Tibial nerve (tissue), 4 donors: ENCODE results near the gene VWC2L. TPM values are rescaled to one million over a fixed set of nuclear protein-coding genes. Genes with fewer than 3 reads are reported as not detected.

Experiments
- DNase-seq, 2 donors: peaks; one replicate each; pipeline ENCODE4 v3.0.0-alpha.2; 2019; ENCODE audit warnings: low spot score in 2 of 2
- H3K27ac ChIP-seq, 4 donors: fragments of 200-600 bp; sonication (generic) in 3 of 4; one replicate each; pipeline ENCODE4 v1.5.1; 2017 to 2019; ENCODE audit warnings: mild to moderate bottlenecking in 1 of 4
- H3K27me3 ChIP-seq, 2 donors: fragments of 200-600 bp; sonication (generic) in 1 of 2; one replicate each; pipeline versions ENCODE4 v1.5.1 to v1.6.0; 2017 to 2019
- H3K36me3 ChIP-seq, 3 donors: fragments of 200-600 bp; sonication (generic); one replicate each; pipeline ENCODE4 v1.5.1; 2018 to 2019
- H3K4me1 ChIP-seq, 4 donors: fragments of 200-600 bp; sonication (generic) in 3 of 4; one replicate each; pipeline ENCODE4 v1.5.1; 2017 to 2019
- H3K4me3 ChIP-seq, 4 donors: fragments of 200-600 bp; sonication (generic) in 3 of 4; one replicate each; pipeline ENCODE4 v1.5.1; 2017 to 2019; ENCODE audit warnings: mild to moderate bottlenecking in 1 of 4, moderate library complexity in 1 of 4
- H3K9me3 ChIP-seq, 4 donors: fragments of 200-600 bp; sonication (generic) in 3 of 4; one replicate each; pipeline ENCODE4 v1.5.1; 2017 to 2019
- EP300 ChIP-seq, 2 donors: sonication (generic); formaldehyde crosslinking; IDR thresholded peaks; one replicate each; pipeline ENCODE4 v1.6.1; 2017; ENCODE audit warnings: antibody characterized with exemption in 2 of 2, mild to moderate bottlenecking in 1 of 2
- POLR2A ChIP-seq, 2 donors: fragments of 450-650 bp; IDR thresholded peaks; one replicate each; pipeline ENCODE4 v1.6.1; 2017; ENCODE audit warnings: antibody characterized with exemption in 2 of 2, mild to moderate bottlenecking in 2 of 2, moderate library complexity in 2 of 2
- WGBS, 2 donors: methylation state at CpG; one replicate each; pipeline ENCODE4 v1.1.5; 2018; 5-methylcytosine and 5-hydroxymethylcytosine counted together
- total RNA-seq, 4 donors: library from RNA; depleted of rRNA; stranded (reverse); fragments of >200 nt; gene quantifications; one replicate each; pipeline ENCODE4 v1.1.0, GENCODE V29; 2016
- TF ChIP-seq, protein P1 (sequence below), 5 experiments: fragments of 200-600 bp in 3 of 5; fragments of 450-650 bp in 2 of 5; sonication (generic) in 3 of 5; IDR thresholded peaks; one replicate each; pipeline ENCODE4 v1.5.1; 2016 to 2019; ENCODE audit warnings: antibody characterized with exemption in 5 of 5, mild to moderate bottlenecking in 3 of 5, moderate library complexity in 2 of 5

The VWC2L gene
- total RNA-seq, 4 donors from 2014 or later, result not detected

DNA sequence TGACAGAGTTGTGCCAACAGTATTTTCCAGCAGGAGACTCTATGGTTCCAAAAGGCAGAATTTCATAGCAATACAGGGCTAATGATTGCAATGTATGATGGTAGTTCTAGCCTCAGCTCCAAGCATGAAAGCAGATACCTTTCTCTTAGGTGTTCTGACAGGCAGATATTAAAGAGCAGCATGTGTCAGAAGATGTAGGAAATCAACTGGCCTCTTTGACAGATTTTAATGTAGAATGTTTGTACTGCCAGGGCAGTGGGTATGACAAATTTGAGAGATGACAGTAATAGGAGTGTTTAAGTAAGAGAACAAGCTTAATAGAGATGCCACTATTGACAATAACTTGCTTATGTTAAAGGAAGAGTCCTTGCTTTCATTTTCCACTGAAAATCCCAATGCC lies 21.5 kb upstream of the VWC2L start:
- TF ChIP-seq POLR2A (IDR thresholded peaks at IDR 0.05) (no peak), EP300 (IDR thresholded peaks at IDR 0.05) (no peak)
- TF ChIP-seq, protein P1, sequence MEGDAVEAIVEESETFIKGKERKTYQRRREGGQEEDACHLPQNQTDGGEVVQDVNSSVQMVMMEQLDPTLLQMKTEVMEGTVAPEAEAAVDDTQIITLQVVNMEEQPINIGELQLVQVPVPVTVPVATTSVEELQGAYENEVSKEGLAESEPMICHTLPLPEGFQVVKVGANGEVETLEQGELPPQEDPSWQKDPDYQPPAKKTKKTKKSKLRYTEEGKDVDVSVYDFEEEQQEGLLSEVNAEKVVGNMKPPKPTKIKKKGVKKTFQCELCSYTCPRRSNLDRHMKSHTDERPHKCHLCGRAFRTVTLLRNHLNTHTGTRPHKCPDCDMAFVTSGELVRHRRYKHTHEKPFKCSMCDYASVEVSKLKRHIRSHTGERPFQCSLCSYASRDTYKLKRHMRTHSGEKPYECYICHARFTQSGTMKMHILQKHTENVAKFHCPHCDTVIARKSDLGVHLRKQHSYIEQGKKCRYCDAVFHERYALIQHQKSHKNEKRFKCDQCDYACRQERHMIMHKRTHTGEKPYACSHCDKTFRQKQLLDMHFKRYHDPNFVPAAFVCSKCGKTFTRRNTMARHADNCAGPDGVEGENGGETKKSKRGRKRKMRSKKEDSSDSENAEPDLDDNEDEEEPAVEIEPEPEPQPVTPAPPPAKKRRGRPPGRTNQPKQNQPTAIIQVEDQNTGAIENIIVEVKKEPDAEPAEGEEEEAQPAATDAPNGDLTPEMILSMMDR (IDR thresholded peaks at IDR 0.05), result no peak
- Histone ChIP-seq H3K4me3 (no peak overlapping the region), H3K4me1 (no peaks in the 10 kb centered on the region), H3K36me3 (no peaks in the 10 kb centered on the region), H3K27ac (no peak overlapping the region), H3K27me3 (no peaks in the 10 kb centered on the region), H3K9me3 (no peaks in the 10 kb centered on the region)
- DNase-seq, result no peak

DNA sequence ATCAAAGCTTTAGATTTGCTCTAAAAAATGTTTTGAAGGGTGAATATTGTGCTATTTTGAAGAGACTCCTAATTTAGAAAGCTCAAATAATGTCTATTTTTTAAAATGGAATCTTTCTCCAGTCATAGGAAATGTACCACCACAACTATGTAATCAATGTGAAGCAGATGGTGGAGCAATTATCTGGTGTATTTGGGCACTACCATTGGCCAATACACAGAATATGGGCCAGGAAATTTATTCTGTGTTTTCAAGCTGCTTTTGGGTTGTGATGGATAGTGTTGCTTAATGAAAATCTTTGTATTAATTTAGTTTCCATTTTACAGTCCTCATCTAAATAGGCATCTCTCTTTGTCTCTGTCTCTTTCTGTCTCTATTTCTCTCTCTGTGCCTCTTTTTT lies 17.1 kb upstream of the VWC2L start:
- no peak for DNase-seq
- Histone ChIP-seq H3K4me1 (no peaks in the 10 kb centered on the region), H3K27me3 (no peaks in the 10 kb centered on the region), H3K27ac (no peak overlapping the region), H3K4me3 (no peak overlapping the region), H3K36me3 (no peaks in the 10 kb centered on the region), H3K9me3 (no peaks in the 10 kb centered on the region)
- TF ChIP-seq, protein P1 (IDR thresholded peaks at IDR 0.05), result no peak
- TF ChIP-seq EP300 (IDR thresholded peaks at IDR 0.05) (no peak), POLR2A (IDR thresholded peaks at IDR 0.05) (no peak)

DNA sequence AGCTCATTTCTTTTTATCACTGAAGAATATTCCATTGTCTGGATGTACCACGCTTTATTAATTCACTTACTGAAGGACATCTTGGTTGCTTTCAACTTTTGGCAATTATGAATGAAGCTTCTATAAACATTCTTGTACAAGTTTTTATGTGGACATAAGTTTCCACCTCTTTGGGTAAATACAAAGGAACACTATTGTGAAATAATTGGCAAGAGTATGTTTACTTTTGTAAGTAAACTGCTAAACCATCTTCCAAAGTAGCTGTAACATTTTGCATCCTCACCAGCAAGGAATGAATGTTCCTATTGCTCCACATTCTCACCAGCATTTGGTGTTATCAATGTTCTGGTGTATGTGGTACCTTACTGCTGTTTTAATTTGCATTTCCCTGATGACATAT lies 15.8 kb upstream of the VWC2L start:
- H3K27ac ChIP-seq, result no peak overlapping the region
- H3K9me3 ChIP-seq, result no peaks in the 10 kb centered on the region
- no peak overlapping the region for H3K4me3 ChIP-seq
- TF ChIP-seq POLR2A (IDR thresholded peaks at IDR 0.05) (no peak), EP300 (IDR thresholded peaks at IDR 0.05) (no peak)
- TF ChIP-seq, protein P1 (IDR thresholded peaks at IDR 0.05), result no peak
- DNase-seq, result no peak
- no peaks in the 10 kb centered on the region for H3K36me3 ChIP-seq
- H3K4me1 ChIP-seq, result no peaks in the 10 kb centered on the region
- WGBS, 2 donors, result 76 to 90% methylated on average over 1 of the region's 1 CpG
- no peaks in the 10 kb centered on the region for H3K27me3 ChIP-seq

DNA sequence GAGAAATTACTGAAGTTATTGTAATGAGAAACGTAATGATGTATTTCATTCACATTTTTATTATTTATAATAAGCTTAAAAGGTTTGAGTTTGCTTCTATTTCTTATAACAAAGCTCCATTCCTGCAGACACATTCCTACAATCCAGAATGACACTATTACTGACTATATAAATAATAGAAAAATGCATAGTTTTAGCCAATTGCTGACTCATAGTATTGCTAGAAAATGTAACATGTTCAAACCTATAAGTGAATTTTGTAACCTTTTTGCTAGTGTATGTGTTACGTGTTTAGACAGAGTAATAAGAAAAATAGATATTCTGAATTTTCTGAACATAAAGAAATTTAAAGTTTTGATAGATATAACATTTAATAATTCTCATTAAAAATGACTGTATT lies 9.3 kb upstream of the VWC2L start:
- WGBS, 2 donors, result 60 to 67% methylated on average over 2 of the region's 2 CpGs
- Histone ChIP-seq H3K9me3 (no peaks in the 10 kb centered on the region), H3K27me3 (no peaks in the 10 kb centered on the region), H3K27ac (no peak overlapping the region), H3K4me1 (no peaks in the 10 kb centered on the region), H3K4me3 (no peak overlapping the region), H3K36me3 (no peaks in the 10 kb centered on the region)
- no peak for DNase-seq
- TF ChIP-seq EP300 (IDR thresholded peaks at IDR 0.05) (no peak), POLR2A (IDR thresholded peaks at IDR 0.05) (no peak)
- TF ChIP-seq, protein P1 (IDR thresholded peaks at IDR 0.05), result no peak

DNA sequence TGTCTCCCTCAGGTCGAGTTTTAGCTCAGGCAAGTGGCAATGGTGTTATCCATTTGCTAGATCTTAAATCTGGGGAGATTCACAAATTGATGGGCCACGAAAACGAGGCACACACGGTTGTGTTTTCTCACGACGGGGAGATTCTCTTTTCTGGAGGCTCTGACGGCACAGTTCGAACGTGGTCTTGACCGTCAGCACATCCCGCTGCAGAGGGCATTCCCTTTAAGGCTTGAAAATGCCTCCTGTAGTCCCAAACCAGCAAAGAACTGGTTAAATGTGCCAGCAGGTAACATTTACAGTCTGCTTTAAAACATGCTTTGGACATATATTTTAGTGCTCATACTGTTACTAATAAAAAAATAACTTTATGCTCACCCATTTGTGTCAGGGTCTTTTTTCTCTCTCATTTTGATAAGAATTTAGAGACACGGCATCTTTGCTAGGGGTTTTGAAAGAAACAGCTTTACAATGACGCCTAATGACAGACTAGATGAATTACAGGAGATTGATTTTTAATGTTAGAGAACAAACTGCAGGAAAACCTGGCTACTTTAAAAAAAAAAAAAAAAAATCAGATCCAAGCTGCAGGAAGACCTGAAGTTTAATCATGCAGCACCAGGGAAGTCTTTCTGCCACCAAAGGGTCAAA lies 602 bp upstream of the VWC2L start:
- Histone ChIP-seq H3K4me1 (no peaks in the 10 kb centered on the region), H3K27me3 (no peaks in the 10 kb centered on the region), H3K9me3 (no peaks in the 10 kb centered on the region), H3K27ac (no peak overlapping the region), H3K4me3 (no peak overlapping the region), H3K36me3 (no peaks in the 10 kb centered on the region)
- TF ChIP-seq EP300 (IDR thresholded peaks at IDR 0.05) (no peak), POLR2A (IDR thresholded peaks at IDR 0.05) (no peak)
- TF ChIP-seq, protein P1 (IDR thresholded peaks at IDR 0.05), result no peak
- DNase-seq, result no peak
- WGBS, 2 donors, result 42 to 44% methylated on average over 13 of the region's 13 CpGs
